ENCODE measurements around the gene ADAMTS1. TPM values are rescaled to one million over a fixed set of nuclear protein-coding genes. Genes with fewer than 3 reads are reported as not detected.

The ADAMTS1 gene
- total RNA-seq, 2 experiments from 2014 or later = not detected

DNA sequence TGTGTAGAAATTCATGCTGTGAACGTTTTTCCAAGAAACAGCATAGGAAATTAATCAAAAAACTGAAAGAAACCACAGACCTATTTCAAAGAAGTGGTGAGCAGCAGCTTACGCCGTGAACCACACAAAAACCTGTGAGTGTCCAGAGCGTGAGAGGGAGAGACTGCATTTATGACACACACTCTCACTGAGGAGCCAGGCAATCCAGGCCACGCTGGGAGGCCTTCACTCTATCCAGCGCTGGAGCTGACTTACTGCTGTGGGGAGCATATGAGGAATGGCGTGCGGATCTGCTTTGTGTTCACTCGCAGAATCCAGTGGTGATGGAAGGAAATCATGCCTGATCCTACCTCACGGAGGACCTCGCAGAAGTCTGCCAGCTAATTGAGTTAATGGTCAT is 12.7 kb downstream of the ADAMTS1 start:
- ChIA-PET CTCF (interaction anchor here (1.0 kb wide), 1 partner anchor 12 kb away, joined by 3 read pairs; no protein-coding TSS in a partner anchor), POLR2A (no interaction called here)
- Mint-ChIP-seq H3K36me3 (no peaks in the 10 kb centered on the region), H3K27me3 (peaks cover 15% of the 10 kb centered on the region), H3K27ac (no peak overlapping the region), H3K4me1 (ENCODE audit: low read depth) (peaks cover 8% of the 10 kb centered on the region), H3K4me3 (no peak overlapping the region), H3K9me3 (no peaks in the 10 kb centered on the region)
- intact Hi-C loops (cut with micrococcal nuclease) = no loop called here
- DNase-seq = no peak

DNA sequence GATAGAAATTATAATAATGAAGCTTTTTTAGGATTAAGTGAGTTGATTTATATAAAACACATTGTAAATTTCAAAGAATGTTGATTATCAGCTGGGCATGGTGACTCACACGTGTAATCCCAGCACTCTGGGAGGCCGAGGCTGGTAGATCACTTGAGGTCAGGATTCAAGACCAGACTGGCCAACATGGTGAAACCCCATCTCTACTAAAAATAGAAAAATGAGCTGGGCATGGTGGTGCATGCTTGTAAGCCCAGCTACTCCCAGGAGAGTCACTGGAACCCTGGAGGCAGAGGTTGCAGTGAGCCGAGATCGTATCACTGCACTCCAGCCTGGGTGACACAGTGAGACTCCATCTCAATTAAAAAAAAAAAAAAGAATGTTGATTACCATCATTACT is 18.4 kb downstream of the ADAMTS1 start:
- ChIA-PET POLR2A (no interaction called here), CTCF (no interaction called here)
- Mint-ChIP-seq H3K4me1 (ENCODE audit: low read depth) (no peaks in the 10 kb centered on the region), H3K27me3 (peaks cover 4% of the 10 kb centered on the region), H3K4me3 (no peak overlapping the region), H3K36me3 (no peaks in the 10 kb centered on the region), H3K9me3 (no peaks in the 10 kb centered on the region), H3K27ac (no peak overlapping the region)
- intact Hi-C loops (cut with micrococcal nuclease) = no loop called here
- DNase-seq = no peak

DNA sequence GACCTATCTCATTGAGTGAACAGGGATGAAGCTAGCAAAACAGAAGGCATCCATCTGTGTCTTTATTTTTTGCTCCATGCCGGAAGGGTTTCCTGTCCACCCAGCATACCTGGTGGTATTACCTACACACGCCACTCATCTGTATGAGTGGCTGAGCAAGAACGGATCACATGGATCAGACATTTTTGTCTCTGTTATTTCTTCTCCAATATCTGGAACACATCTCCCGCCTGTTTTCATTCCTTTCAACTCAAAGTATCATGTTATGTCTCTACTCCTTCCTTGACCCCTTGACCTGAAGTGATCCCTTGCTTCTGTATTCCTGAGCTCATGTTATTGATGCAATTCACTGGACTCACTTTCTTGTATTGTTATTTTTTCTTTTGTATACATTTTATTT is 24.7 kb downstream of the ADAMTS1 start:
- Mint-ChIP-seq H3K9me3 (no peaks in the 10 kb centered on the region), H3K27me3 (no peaks in the 10 kb centered on the region), H3K4me3 (no peak overlapping the region), H3K4me1 (ENCODE audit: low read depth) (no peaks in the 10 kb centered on the region), H3K27ac (no peak overlapping the region), H3K36me3 (no peaks in the 10 kb centered on the region)
- intact Hi-C loops (cut with micrococcal nuclease) = no loop called here
- POLR2A ChIA-PET = no interaction called here
- no peak for DNase-seq
- CTCF ChIA-PET = no interaction called here

DNA sequence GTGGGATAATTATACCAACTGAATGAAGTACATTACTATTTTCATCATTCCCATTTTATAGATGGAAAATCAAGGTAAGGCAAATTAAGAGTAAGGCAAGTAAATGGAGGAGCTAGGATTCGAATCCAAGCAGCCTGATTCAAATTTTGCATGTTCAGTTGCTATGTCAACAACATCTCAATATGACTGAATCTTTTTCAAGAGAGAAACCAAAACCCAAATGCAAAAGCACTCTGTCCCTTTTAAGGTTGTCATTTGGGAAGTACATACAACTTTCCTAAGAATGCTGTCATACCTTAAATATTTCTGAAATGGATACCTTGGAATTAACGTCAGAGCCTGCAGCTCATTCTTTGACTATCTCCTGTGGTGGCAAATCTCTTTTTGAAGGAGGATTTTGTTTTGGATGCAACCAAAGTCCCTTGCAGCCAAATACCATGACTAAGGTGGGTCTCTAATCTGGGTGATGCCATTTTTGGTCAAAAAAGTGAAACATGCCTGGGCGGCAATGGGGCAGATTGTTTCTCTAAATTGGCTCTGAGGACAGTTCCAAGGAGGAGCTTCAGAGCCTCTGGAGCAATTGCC is 25.4 kb downstream of the ADAMTS1 start:
- Mint-ChIP-seq H3K27ac (no peak overlapping the region), H3K9me3 (no peaks in the 10 kb centered on the region), H3K27me3 (no peaks in the 10 kb centered on the region), H3K4me1 (ENCODE audit: low read depth) (no peaks in the 10 kb centered on the region), H3K4me3 (no peak overlapping the region), H3K36me3 (no peaks in the 10 kb centered on the region)
- DNase-seq = no peak
- ChIA-PET POLR2A (no interaction called here), CTCF (no interaction called here)
- intact Hi-C loops (cut with micrococcal nuclease) = no loop called here

DNA sequence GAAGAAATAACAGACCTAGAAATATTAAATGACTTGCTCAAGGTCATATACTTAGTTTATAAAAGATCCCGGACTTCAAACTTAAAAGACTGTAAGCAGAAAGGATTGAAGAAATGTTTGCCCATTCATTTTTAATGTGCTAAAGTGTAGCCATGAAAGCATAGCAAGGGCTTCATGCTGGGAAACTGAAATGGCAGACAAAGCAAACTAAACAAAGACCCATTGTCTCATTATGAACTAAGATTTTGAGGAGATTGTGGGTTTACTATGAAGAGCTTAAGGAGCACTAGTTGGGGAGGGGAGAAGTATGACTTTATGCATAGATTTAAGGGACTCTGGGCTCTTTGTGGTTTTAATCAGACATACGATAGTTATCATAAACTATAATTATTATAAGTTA is 26.3 kb downstream of the ADAMTS1 start:
- Mint-ChIP-seq H3K4me3 (no peak overlapping the region), H3K27me3 (no peaks in the 10 kb centered on the region), H3K36me3 (no peaks in the 10 kb centered on the region), H3K9me3 (no peaks in the 10 kb centered on the region), H3K27ac (no peak overlapping the region), H3K4me1 (ENCODE audit: low read depth) (no peaks in the 10 kb centered on the region)
- ChIA-PET POLR2A (no interaction called here), CTCF (no interaction called here)
- DNase-seq = no peak
- intact Hi-C loops (cut with micrococcal nuclease) = no loop called here

DNA sequence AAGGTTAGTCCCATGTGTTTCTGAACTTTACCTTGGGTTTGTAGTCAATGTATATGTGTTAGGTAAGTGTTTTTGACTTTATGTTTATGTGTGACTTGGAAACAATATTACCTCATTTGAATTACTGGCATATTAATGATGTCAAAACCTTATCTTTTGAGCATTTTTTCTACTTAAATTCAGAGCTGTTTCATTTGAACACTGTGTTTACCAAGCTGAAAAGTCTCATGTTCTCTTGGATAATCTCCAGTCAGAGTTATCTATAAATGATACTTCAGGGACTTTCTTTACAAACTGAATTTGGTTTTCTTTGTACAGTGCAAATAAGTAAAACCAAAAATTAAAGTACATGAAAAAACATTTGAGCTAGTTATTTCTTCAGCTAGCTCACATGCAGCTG is 30.0 kb downstream of the ADAMTS1 start:
- Mint-ChIP-seq H3K4me3 (no peak overlapping the region), H3K27me3 (no peaks in the 10 kb centered on the region), H3K36me3 (no peaks in the 10 kb centered on the region), H3K9me3 (no peaks in the 10 kb centered on the region), H3K4me1 (ENCODE audit: low read depth) (no peaks in the 10 kb centered on the region), H3K27ac (no peak overlapping the region)
- DNase-seq = no peak
- intact Hi-C loops (cut with micrococcal nuclease) = no loop called here
- ChIA-PET POLR2A (no interaction called here), CTCF (interaction anchor here (0.9 to 1.7 kb wide), 3 partner anchors 10 to 1930 kb away, joined by 3 to 6 read pairs (median 3); no protein-coding TSS in a partner anchor)

DNA sequence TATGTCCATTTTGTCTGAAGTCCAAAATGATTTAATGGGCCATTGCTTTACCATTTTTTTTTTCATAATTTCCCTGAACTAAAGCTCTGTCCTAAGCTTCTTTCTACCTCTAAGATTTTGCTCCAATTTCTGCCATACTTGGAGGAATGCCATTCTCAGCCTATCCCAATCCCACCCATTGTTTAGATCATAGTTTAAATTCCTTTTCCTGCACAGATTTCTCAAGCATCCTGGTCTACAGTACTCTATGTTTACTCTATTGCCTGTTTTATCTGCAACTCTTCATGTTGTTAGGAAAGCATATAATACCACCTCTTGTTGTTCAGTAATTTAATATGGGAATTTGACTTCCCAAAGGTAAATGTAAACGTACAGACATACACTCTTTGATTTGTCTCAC is 30.8 kb downstream of the ADAMTS1 start:
- no peak overlapping the region for H3K4me3 Mint-ChIP-seq
- no peaks in the 10 kb centered on the region for H3K9me3 Mint-ChIP-seq
- H3K27me3 Mint-ChIP-seq = no peaks in the 10 kb centered on the region
- POLR2A ChIA-PET = no interaction called here
- CTCF ChIA-PET = interaction anchor here (1.7 kb wide), 1 partner anchor 1931 kb away, joined by 6 read pairs; no protein-coding TSS in a partner anchor
- no peaks in the 10 kb centered on the region for H3K36me3 Mint-ChIP-seq
- intact Hi-C loops (cut with micrococcal nuclease) = no loop called here
- H3K27ac Mint-ChIP-seq = no peak overlapping the region
- no peak for DNase-seq
- H3K4me1 Mint-ChIP-seq (ENCODE audit: low read depth) = no peaks in the 10 kb centered on the region

DNA sequence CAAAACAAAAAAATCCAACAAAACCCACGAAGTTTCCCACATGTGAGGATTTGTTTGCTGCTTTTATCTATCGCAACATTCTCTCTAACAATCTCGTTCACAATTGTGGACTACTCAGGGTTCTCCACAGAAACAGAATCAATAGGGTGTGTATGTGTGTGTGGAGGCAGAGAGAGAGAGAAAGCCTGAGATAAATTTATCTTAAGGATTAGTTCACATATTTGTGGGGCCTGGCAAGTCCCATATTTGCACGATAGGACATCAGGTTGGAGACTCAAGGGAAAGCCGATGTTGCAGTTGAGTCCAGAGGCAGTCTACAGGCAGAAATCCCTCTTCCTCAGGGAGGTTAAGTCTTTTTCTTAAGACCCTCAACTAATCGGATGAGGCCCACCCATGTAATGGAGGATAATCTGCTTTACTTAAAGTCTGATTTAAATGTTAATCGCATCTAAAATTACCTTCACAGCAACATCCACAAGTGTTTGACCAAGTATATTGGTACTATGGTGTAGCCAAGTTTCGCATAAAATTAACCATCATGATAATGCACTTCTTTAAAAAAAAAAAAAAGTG is 31.7 kb downstream of the ADAMTS1 start:
- H3K36me3 Mint-ChIP-seq = no peaks in the 10 kb centered on the region
- no peaks in the 10 kb centered on the region for H3K9me3 Mint-ChIP-seq
- intact Hi-C loops (cut with micrococcal nuclease) = no loop called here
- POLR2A ChIA-PET = no interaction called here
- H3K27me3 Mint-ChIP-seq = no peaks in the 10 kb centered on the region
- CTCF ChIA-PET = no interaction called here
- no peak overlapping the region for H3K4me3 Mint-ChIP-seq
- DNase-seq = no peak
- H3K27ac Mint-ChIP-seq = no peak overlapping the region
- H3K4me1 Mint-ChIP-seq (ENCODE audit: low read depth) = no peaks in the 10 kb centered on the region

DNA sequence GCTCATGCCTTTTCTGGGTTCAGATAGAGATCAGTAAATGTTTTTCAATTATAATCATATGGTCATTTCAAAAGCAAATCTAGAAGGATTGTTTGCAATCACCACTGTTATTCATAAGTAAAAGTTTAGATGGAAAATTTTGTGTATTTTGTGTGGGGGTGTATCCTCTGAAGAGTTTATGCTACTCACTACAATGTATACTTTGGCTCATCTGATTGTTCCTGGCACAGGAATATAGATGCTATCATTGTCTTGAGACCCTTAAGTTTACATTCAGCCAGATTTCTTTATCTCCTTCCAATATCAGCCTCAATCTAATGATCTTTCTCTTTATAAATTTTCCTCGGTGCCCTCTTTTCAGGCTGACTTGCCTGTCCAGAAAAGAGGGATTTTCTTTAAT is 33.0 kb downstream of the ADAMTS1 start:
- intact Hi-C loops (cut with micrococcal nuclease) = no loop called here
- no peaks in the 10 kb centered on the region for H3K9me3 Mint-ChIP-seq
- no peak overlapping the region for H3K4me3 Mint-ChIP-seq
- no peak overlapping the region for H3K27ac Mint-ChIP-seq
- no peaks in the 10 kb centered on the region for H3K27me3 Mint-ChIP-seq
- DNase-seq = no peak
- CTCF ChIA-PET = no interaction called here
- POLR2A ChIA-PET = no interaction called here
- no peaks in the 10 kb centered on the region for H3K4me1 Mint-ChIP-seq (ENCODE audit: low read depth)
- H3K36me3 Mint-ChIP-seq = no peaks in the 10 kb centered on the region

DNA sequence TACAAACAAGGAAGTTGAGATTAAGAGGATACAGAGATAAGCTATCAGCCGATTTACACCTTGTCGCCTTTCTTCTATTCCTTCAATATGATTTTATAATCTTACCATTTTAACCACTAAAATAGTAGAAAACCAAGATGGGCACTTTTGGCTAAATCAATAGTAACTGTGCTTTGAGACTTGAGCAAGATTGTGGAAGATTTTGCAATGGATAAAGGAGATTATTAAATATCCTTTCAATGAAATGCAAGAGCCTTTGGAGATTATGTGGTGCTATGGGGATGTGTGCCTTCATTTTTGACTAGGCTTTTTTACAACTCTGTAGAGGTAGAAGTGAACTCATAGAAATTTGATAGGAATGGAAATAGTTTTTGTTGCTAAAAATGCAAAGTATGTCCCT is 33.7 kb downstream of the ADAMTS1 start:
- Mint-ChIP-seq H3K4me3 (no peak overlapping the region), H3K27ac (no peak overlapping the region), H3K9me3 (no peaks in the 10 kb centered on the region), H3K36me3 (no peaks in the 10 kb centered on the region), H3K4me1 (ENCODE audit: low read depth) (no peaks in the 10 kb centered on the region), H3K27me3 (no peaks in the 10 kb centered on the region)
- intact Hi-C loops (cut with micrococcal nuclease) = no loop called here
- POLR2A ChIA-PET = no interaction called here
- CTCF ChIA-PET = no interaction called here
- DNase-seq = no peak

DNA sequence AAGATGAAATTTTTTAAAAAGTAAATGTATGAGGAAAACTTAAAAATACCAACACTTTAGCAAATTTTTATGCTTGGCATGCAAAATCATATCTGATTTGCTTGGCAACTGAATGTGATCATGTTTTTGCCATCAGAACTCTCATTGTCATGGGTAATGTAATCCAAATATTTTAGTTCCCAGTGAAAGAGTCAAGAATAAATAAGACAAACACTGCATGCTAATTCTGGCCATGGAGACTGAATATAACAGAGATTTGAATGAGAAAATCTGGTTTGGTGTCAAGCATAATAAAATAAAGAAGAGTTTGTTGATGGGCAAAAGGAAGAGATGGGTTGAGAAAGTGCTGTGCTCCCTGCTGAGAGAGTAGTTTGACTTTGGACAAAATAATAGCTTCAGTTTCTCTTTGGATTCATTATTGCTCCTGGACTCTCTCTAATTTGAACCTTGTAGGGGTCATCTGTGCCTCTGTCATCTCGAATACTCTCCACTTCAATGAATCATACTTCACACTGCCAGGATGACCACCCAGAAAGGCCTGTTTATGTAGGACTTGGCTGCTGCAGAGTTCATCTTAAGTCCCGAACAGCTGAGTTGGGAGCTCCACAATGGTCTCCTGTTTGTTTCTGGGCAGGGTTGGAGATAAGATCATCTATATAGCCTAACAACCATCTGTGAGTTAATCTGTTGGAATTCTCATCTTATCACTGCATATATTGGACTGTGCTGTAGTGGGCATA is 34.4 kb downstream of the ADAMTS1 start:
- CTCF ChIA-PET = no interaction called here
- H3K4me3 Mint-ChIP-seq = no peak overlapping the region
- POLR2A ChIA-PET = no interaction called here
- DNase-seq = no peak
- no peaks in the 10 kb centered on the region for H3K36me3 Mint-ChIP-seq
- intact Hi-C loops (cut with micrococcal nuclease) = no loop called here
- no peaks in the 10 kb centered on the region for H3K4me1 Mint-ChIP-seq (ENCODE audit: low read depth)
- H3K27me3 Mint-ChIP-seq = no peaks in the 10 kb centered on the region
- no peaks in the 10 kb centered on the region for H3K9me3 Mint-ChIP-seq
- no peak overlapping the region for H3K27ac Mint-ChIP-seq

DNA sequence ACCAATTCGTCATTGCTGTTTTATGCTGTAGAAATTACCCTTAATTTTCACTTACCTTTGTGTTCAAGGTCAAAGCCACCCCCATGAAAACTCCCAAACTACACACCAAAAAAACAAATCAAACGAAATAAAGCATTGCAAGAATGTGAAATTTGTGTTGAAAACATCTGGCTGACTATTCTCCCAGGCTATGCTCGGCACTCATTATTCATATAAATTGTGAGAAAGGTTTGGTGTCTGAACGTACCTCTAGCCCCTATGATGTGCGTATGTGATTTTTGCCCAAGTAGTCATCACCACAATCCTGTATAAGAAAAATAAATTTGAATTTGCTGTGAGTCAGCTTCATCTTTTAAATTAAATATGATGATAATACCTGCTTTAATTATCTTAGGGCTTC is 34.9 kb downstream of the ADAMTS1 start:
- Mint-ChIP-seq H3K36me3 (no peaks in the 10 kb centered on the region), H3K9me3 (no peaks in the 10 kb centered on the region), H3K4me1 (ENCODE audit: low read depth) (no peaks in the 10 kb centered on the region), H3K27ac (no peak overlapping the region), H3K4me3 (no peak overlapping the region), H3K27me3 (no peaks in the 10 kb centered on the region)
- DNase-seq = no peak
- CTCF ChIA-PET = no interaction called here
- intact Hi-C loops (cut with micrococcal nuclease) = no loop called here
- POLR2A ChIA-PET = no interaction called here

DNA sequence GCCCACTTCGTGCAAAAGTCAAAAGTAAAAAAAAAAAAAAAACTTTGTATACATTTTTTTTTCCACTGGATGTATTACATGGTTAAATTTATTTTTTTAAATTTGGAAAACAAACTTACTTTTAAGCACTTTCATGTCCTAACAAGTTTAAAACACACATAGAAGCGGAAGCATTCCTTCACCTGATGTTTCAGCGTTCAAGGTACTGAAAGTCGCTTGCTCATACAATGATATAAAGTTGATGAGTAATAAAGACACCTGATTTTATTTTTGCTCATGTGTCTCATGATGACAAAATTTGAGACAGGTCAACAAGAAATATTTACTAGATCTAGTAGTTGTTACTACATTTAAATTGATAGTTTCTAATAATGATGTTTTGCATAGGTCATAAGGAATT is 35.5 kb downstream of the ADAMTS1 start:
- H3K9me3 Mint-ChIP-seq = no peaks in the 10 kb centered on the region
- CTCF ChIA-PET = no interaction called here
- H3K4me3 Mint-ChIP-seq = no peak overlapping the region
- intact Hi-C loops (cut with micrococcal nuclease) = no loop called here
- no peak for DNase-seq
- H3K36me3 Mint-ChIP-seq = no peaks in the 10 kb centered on the region
- no peak overlapping the region for H3K27ac Mint-ChIP-seq
- H3K4me1 Mint-ChIP-seq (ENCODE audit: low read depth) = no peaks in the 10 kb centered on the region
- H3K27me3 Mint-ChIP-seq = no peaks in the 10 kb centered on the region
- POLR2A ChIA-PET = no interaction called here

All from activated CD4-positive, alpha-beta memory T cell treated with anti-CD3 and anti-CD28 coated beads for 36 hours (primary cell).